ENCODE results near the gene EVX2. TPM values are rescaled to one million over a fixed set of nuclear protein-coding genes. Genes with fewer than 3 reads are reported as not detected.
A peak's percentile ranks its signal among the peaks of the same experiment; 100 is the strongest.

The EVX2 gene
- total and polyA plus RNA-seq, 2 of the 13 experiments (the other 11 are each of a cell fraction or from before 2014, with no cell fraction given) = not detected

- ATAC-seq (no peak), FAIRE-seq (no peak), DNase-seq (ENCODE audit: low spot score) (no peak)
- Histone ChIP-seq H3K9me3 (ENCODE audit: low read length) (no peaks in the 10 kb centered on the region), H3K4me1 (ENCODE audit: insufficient read depth, low read length) (no peaks in the 10 kb centered on the region), H4K20me1 (ENCODE audit: insufficient read depth, low read length) (no peaks in the 10 kb centered on the region), H3K4me3 (replicated peaks in 1 of 3; ENCODE audit: insufficient read depth in 1 of 3, low read depth in 2 of 3, low read length in 3 of 3) (no peak overlapping the region), H3K36me3 (replicated peaks in 1 of 2; ENCODE audit: control insufficient read depth in 1 of 2, insufficient read depth in 2 of 2, low read length in 2 of 2) (no peaks in the 10 kb centered on the region), H3K4me2 (ENCODE audit: low read depth, low read length) (no peak overlapping the region), H3K27ac (ENCODE audit: extremely low read length, insufficient read depth, low read length) (no peak overlapping the region), H3K79me2 (ENCODE audit: insufficient read depth, low read length) (no peaks in the 10 kb centered on the region), H3K9ac (ENCODE audit: insufficient read depth, low read depth, low read length) (no peak overlapping the region), H3K27me3 (ENCODE audit: control insufficient read depth in 1 of 2, insufficient read depth in 2 of 2, low read length in 2 of 2) (peaks cover 18 to 98% of the 10 kb centered on the region in 2 experiments), H2AFZ (ENCODE audit: low read length) (no peak overlapping the region)
- ChIA-PET CTCF (ENCODE audit: low intra/inter-chr PET ratio, low total read pairs) (no interaction called here), POLR2A (no interaction called here)
- in situ Hi-C loops (cut with HindIII; ENCODE audit: extremely low pct_ligation_motif_present, low pct_unique_long_range_greater_than_20kb) (no loop called here), intact Hi-C loops (cut with micrococcal nuclease; ENCODE audit: unreplicated experiment) (no loop called here)
- 46% methylated on average over 5 of the region's 5 CpGs for WGBS (ENCODE audit: low lambda C conversion rate)
- BruUV-seq (replicated peaks) = no TSS peak
- TF ChIP-seq ARID4A (CRISPR knock-in tag; IDR thresholded peaks at IDR 0.05; ENCODE audit: borderline replicate concordance) = no peak
- peak; percentile 44; the same call in 1 of the 2 replicates for TF ChIP-seq ZNF629 (CRISPR knock-in tag; conservative IDR thresholded peaks at IDR 0.05)
These were observed 11.5 kb downstream of the EVX2 start for GRCh38 chr2:176072292-176072669.

Data from HepG2 (cell line).